ENCODE results near the gene VSIG8.

VSIG8 gene

DNA sequence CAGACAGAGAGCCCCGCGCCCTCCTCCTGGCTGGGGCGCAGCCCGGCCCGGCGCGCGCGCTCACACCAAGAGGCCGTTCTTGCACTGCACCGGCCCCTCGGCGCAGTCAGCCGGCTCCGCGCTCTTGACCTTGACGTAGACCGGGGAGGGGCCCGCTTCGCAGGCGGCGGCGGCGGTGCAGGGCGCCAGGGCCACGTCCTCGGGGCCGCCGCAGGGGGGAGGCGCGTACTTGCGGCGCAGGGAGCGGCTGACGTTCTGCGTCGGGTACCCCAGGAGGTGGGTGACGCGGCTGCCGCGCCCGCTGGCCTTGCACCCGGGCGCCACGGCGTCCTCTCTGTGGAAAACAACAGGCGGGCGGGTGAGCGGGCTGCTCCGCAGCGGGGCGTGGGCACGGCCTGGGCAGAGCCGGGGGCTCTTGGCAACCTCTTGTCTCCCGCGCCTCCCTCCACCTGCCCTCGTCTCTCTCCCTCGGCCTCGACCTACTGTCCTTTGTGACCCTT is 7.7 kb downstream of the VSIG8 start:
- peak; percentile 14 to 26 for DNase-seq

DNA sequence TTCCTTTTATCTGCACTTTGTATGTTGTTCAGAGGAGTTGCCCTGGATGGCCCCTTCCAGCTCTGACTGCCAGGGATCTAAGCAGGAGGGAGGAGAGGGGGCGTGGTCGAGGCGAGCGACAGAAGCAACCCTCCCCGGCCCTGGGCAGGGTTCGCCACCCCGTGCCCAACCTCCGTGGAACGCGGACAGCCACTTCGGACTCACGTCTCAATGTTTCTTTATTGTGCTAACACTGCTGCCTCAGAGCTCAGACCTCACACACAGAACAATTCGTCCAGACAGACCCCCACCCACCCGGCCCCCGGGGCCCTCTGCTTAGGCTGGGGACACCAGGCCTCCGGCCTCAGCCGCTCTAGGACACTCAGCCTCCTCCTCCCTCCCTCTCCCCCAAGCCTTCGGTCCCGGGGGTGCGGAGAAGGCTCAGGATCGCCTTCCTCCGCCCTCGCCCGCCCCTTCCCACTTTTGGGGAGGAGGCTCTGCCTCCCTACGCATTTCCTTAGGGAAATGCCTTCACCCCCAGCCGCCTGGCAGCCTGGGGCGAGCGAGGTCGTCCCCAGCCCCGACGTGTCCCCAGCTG is 8.3 kb downstream of the VSIG8 start:
- no peak for DNase-seq

DNA sequence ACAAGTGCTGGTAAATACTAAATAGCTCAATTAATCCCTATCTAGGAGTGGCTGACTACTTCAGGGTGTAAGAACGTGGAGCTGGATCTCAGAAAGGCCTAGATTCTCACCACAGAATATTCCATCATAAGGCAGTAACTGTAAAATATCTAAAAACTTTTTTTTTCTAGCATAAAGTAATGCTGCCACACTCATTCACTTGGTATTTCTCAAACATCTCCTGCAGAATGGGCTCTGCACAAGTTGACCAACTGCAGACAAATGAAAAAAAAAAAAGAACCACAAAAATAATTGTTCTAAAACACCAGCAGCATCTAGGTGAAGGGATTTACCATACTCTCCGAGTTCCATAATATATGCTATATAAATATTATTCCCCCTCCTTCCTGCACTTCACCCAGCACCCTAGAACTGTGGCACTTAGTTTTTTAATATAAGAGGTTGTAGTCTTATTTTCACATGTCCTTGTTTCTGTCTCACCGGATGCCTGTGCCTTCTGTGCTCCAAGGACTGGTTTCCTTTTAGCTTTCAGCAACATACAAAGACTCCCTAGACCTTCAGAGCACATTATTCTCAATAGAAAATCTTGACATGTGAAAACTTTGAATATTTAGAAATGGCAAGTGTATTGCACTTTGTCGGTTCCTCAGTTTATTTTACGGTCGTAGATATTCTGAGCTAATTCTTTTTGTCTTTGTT is 8.9 kb downstream of the VSIG8 start:
- DNase-seq, result no peak

DNA sequence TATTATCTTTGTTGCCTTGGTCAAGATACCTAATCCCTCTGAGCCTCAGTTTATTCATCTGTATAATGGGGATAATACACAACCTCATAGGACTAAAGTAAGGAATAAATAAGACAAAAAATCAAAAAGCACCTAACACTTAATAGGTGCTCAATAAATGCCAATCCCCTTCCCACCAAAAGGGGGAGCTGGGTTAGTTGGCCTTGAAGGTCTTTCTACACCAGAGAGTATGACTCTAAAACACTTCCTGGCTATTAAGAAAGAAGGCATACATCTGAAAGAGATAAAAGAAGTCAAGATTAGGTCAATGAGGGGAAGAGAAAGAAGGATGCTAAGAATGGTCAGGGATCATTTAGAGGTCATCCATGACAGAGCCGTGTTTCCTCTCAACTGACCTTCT is 11.1 kb downstream of the VSIG8 start:
- no peak for DNase-seq

DNA sequence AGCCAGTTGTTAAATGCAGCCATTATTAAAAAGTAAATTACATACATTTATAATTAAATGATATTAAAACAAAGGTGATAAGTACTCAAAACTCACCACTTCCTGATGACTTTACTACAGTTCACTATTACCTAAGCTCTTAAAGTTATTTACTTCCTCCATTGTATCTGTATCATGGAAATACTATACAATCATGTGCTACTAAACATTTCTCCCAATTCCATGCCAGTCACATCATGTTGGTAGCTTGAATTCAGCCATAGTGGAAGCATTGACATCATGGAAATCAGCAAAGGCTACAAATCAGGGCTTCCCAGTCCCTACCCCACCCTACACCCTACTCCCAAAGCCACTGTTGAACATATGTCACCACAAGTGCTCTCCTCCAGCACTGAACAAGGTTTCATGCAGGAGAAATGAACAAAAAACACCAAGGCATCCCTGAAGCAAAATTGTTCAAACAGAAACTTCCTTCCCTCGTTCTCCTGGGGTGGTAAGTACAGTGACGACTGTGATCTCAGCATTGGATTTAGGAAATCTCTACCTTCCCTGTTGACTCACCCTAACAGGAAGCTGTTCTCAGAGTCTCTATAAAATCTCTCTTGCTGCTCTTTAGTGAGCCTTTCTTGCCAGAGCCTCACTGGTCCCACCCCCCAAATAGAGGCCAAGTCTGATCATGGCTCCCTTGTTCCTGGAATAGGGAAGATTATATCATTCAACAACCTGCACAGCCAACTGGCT is 12.7 kb downstream of the VSIG8 start:
- DNase-seq, result no peak

DNA sequence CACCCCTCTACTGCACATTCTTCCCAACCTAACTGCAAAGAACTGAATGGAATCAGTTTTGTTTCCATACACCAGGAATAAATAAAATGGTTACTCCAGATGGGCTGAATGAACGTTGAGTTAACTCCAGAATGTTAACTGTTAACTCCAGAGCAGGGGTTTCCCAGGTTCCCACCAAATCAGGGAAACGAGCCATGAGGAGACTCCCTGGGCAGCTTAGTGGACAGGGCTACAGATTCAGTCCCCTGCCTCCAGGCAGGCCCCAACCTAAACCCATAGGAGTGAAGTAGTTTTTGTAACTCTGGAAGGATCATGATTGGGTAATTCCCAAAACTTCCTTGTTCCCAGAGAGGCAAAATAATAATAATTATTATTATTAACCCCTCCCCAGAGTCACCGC is 14.1 kb downstream of the VSIG8 start:
- no peak for DNase-seq

DNA sequence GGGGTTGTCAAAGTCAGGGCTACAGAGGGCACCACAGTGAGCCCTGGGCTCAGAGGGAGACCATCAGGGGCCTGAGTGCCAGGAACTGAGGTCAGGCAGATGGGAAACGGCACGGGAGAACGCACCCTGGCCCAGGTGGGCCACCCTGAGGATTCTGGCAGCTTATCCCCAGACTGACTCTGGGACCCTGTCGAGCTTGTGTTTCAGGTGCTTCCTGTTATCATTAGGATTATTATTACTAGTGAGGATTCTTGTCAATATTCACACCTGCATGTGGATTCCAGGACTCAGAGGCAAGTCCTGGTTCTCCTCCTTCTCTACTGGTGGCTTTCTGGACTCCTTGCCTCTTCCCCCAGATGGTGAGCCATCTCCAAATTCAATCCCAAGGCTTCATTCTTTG is 15.2 kb downstream of the VSIG8 start:
- DNase-seq, result no peak

DNA sequence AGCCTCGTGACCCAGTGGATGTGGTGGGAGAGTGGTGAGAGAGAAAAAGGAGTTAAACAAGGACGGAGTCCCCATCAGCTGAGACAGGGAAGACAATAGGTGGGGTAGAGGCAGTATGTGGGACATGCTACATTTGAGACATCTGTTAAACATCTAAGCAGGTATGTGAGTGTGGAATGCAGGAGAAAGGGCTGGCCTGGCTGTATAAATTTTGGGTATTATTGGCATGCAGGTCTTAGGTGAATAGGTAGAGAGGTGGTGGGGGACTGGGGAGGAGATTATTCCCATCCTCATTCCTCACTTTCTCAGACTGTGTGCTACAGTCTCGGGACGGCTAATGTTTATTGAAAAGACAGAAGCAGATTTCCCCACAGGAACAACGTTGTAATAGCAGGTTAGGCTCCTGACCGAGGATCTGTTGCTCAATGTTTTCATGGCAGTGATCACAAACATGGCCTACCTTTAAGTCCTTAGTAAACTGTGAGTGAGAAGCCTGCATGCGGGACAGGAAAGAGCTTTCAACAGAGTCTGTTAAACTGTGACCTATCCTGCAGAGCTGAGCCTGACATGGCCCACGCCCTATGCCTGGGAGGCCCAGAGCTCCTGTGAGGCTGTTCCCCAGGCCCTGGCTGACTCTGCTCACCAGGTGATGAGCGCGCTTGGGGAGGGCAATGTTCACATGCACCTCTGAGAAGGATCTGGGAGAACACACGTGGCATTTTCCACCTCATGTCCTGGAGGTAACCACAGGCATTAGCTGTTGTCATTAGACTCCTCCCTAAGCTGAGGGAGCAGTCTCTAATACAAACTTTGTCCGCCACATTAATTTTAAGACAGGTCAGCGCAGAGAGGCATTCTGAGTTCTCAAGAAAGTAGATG is 16.5 kb downstream of the VSIG8 start:
- no peak for DNase-seq

DNA sequence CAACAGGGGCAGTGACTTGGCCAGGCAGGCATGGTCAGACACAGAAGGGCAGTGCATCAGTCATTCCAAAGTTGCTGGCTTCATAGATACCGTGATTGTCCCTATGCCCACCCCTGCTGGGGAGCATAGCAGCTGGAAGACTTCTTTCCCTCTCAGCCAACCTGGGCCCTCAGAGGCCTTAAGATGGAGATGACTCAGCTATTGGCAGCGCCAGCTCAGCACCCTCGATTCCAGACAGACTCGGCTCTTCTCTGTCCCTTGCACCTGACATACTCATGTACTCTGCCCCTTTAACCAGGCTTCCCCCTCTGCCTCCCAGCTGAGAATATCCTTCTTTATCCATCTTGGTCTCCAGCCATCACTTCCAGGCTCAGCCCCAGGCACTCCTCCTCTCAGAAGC is 19.0 kb downstream of the VSIG8 start:
- no peak for DNase-seq

DNA sequence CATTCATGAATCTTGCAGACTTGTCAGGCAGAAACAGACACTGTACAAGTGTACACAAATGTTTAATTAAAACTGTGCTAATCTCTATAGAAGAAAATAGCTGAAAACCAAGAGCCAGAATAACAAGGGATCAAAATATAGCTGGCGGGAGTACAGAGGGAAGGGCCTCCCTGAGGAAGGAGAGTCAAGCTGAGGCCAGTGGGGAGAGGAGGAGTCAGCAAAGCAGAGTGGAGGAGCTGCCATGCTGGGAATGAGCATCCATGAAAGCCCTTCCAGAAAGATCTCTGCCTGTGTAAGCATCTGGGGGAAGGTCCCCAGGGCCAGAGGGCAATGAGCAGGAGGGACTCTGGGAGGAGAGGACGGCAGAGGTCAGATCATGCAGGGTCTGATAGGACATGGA is 20.7 kb downstream of the VSIG8 start:
- DNase-seq, result no peak

DNA sequence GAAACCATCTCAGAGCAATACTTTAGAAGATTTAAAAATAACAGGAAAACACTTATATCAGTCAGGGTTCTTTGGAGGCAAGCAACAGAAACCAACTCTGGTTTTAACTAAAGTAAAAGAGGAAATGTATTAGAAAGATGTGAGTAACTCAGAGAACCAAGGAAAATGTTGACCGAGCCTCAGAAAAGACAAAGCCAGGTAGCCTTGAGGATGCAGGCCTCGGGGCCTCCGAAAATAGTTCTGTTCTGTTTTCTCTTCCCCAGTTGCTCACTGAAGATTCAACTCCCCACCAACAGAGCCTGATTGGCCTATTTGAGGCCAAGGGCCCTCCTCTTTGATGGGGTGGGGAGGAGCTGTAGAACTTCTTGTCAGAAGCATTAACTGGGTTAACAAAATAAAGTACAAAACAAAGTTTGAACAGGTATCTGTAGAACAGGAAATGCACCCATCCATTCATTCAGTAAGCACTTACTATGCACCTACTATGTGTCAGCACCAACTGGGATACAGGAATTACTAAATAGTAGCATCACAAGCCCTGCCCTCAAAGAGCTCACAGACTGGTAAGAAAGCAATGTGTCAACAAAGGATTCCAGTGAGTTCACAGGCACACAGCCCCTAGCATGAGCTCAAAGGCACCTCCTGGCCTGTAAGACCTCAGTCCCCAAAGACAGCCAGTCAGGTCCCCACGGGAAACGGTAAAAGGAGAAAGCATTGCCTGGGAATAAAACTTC is 23.2 kb downstream of the VSIG8 start:
- DNase-seq, result no peak

DNA sequence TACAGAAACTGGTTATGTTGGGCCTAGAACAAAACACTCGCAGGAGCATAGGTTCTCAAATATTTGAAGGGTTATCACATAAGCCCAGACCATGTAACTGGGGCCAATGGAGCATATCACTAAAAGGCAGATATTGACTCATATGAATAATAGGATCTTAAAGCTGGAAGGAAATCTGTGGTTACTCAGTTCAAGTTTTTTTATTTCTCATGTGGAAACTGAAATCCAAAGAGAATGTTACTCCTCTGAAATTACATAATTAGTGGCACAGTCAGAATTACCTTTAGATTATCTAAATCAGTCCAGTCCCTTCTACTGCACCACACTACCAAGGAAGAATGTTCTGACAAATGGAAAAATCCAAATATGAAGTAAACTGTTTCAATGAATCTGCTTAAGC is 23.7 kb downstream of the VSIG8 start:
- DNase-seq, result no peak

DNA sequence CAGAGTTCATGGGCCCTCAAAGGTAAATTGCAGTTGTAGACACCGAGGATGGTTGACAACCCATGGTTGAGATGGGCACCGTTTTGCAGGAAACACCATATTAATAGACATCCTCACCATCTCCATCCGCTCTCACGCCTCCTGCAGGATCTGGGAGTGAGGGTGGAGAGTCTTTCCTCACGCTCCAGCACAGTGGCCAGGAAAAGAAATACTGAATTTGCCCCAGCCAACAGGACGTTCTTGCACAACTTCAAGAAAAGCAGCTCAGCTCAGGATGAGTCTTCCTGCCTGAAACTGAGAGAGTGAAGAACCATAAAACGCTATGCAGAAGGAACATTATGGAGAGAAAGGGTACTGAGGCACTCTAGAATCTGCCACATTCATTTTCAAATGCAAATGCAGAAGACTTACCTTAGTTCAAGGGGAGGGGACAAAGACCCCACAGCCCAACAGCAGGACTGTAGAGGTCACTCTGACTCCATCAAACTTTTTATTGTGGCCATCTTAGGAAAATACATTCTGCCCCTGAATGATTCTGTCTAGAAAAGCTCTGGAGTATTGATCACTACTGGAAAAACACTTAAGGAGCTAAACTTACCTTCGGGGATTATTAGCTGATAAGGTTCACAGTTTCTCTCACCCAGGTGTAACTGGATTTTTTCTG is 26.5 kb downstream of the VSIG8 start:
- DNase-seq, result no peak

DNA sequence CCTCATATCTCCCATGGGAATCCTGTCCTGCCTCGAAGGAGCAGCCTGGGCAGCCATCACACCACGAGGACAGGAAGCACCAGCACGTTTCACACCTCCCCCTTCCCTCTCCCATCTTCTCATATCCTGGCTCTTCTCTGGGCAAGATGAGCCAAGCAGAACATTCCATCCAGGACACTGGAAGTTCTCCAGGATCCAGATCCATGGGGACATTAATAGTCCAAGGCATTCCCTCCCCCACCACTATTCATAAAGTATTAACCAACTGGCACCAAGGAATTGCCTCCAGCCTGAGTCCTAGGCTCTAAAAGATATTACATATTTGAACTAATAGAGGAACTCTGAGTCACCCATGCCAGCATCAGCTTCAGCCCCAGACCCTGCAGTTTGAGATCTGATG is 27.1 kb downstream of the VSIG8 start:
- no peak for DNase-seq

DNA sequence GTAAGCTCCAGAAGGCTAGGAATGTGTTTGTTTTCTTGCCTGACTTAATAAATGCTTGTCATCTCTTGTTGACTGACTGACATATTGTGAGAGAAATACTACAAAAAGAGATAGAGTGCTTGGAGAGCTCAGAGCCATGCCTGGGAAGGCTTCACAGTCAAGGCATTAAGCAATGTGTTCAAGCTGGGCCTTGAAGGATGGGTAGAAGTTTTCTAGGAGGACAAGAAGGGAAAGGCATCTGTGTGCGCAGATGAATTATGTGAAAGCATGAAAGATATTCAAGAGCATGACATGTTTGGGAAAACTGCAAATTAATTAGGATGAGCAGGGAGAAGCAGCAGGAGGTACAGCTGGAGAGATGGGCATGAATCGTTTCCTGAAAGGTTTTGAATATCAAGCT is 30.1 kb downstream of the VSIG8 start:
- no peak for DNase-seq

DNA sequence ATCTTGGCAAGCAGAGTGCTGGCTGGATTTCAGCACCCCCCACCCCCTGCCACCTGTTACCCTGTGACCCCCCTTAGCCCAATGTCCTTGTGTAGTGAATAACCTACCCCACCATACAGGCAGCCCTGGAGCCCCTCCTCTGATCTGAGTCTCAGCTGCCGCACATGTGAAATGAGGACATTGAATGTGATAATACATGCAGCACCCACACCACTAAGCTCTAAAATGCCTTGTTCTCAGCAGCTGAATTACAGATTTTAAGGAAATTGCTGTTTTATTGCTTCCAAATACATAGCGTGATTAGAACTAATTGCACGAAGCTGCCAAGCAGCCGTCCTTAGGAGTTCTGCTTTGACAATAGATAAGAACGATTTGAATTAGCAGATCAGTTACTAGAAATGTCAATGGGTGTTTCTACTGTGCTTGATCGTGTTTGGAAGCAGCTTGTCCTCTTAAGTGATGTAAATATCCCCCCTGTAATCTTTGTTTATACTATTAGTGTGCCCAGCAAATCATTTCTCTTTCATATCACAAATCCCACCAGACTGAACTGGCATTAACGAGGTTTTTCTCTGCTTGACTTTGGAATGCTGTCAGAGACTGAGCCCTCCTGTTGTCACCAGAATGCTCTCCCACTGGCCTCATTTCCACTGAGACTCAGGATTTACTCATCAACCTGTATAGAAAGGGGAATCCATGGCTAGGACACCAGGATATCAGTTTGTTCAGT is 30.9 kb downstream of the VSIG8 start:
- DNase-seq, result no peak

DNA sequence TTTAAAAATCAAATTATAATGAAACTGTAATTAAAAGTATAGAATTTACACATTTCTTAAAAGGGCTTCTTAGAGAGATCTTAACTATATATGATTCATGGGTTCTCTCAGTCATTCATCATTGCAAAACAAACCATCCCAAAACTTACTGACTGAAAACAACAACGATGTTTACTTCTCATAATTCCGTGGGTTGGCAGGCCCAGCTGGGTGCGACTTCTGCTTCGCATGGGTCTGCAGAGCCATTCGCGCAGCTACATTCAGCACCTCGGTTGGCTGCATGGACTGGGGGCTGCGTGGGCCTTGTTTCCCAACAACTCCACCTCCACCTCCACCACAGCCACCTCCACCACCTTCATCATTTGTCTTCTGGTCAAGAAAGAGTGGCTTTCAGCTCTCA is 31.7 kb downstream of the VSIG8 start:
- DNase-seq, result no peak

DNA sequence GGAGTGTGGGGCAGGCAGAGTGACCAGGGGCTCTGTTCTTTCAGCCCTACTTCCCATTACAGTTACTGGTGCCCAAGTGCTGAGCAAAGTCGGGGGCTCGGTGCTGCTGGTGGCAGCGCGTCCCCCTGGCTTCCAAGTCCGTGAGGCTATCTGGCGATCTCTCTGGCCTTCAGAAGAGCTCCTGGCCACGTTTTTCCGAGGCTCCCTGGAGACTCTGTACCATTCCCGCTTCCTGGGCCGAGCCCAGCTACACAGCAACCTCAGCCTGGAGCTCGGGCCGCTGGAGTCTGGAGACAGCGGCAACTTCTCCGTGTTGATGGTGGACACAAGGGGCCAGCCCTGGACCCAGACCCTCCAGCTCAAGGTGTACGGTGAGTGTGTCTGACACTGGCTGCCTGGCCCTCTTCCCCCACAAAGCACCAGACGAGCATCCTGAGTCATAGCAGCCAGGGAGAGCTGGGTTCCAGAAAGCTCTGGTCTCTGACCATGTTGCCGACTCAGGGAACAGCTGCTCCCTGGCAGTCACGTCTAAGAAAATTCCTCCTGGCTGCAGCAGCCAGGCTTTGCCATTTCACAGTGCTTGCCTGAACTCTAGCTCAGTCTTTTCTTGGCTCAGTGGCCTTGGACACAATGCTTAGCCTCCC is 32.5 kb downstream of the VSIG8 start:
- no peak for DNase-seq

DNA sequence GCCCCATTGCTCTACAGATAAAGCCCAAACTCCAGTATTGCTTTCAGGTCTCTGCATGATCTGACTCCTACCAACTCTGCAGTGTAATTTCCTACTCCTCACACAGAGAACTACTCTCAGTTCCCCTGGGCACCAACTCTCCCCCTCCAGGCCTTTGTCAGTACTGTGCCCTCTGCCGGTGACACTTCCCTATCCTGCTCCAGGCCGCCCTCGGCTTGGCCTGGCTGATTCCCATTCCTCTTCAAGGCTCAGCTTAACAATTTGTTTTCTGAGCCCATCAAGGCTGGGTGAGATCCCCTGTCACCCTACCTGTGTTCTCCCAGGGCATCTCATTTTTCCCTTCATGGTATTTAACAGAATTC is 33.2 kb downstream of the VSIG8 start:
- peak; percentile 25 to 56 for DNase-seq

DNA sequence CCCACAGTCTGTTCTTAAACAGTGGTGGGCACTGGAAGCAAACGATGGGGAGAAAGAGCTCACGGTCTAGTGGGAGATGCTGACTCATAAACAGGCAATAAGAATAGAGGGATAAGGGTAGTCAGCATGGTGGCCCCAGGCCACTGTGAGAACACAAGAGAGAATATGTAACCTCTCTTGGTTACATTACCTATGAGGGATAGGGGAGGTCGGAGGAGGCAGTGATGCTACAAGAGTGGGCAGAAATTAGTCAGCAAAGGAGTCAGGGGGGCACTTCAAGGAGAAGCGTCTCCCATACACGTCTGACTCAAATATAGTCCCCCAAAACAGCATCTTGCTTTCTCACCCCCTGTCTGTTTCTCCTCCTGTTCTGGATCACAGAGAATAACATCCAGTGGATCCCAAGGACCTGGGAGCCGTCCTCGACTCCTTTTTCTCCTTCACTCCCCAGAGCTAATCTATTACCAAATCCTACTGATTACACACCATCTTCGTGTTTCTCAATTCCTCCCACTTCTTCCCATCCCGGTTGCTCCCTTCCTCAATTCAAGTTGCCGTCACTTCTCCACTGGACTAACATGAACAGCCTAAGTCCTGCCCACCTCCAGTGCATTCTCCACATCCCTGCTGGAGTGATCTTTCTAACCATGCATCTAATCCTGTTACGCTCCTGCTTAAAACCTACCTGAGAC is 33.7 kb downstream of the VSIG8 start:
- no peak for DNase-seq

Data from bone marrow (tissue), 2 donors.